HG03108 (cell line): ENCODE results near the gene LEMD2.

ENCODE experiments used
- ATAC-seq: cut with Tn5 transposase; IDR thresholded peaks from one replicate; pipeline ENCODE4 v1.9.1; 2021; ENCODE audit warnings: moderate library complexity; ENCODE audit not compliant: unreplicated experiment

The LEMD2 gene

DNA sequence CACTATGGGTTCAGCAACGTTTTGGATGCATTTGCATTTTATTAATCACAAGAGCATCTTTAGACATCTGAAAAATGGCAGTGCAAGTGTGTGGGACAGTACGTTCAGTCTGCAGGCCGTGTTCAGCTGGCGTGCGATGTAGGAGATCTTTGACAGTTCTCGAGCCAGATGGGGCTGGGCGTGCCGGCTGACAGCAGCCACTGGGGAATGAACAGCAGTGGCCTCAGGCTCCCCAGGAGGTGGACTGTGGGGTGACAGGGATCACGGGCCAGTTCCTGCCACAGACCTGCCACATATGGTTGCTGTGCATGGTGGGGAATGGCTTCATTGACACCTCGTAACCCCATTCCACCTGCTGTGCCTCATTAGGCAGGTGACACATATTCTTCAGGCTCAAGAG is 31.3 kb upstream of the LEMD2 start:
- no peak for ATAC-seq

- no peak for ATAC-seq
Observed at GRCh38 chr6:33819021-33819420, 30.1 kb upstream of the LEMD2 start.

DNA sequence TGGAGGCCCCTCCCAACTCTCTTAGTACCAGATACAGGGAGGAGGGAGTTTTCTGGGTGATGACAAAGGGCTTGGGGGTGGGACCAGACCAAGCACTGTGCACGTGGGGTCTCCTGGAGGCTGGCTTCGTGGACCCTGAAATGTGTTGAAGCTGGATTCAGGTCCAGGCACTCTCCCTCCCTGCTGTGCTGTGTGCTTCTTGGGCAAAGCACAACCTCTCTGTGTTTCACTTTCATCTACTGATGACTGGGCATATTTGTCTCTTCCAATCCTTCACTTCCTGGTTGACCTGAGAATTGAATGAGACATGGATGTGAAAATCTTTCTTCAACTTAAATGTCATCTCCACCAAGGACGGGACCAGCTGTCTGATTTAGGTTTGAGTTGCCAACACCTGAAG is 29.4 kb upstream of the LEMD2 start:
- ATAC-seq, result no peak

DNA sequence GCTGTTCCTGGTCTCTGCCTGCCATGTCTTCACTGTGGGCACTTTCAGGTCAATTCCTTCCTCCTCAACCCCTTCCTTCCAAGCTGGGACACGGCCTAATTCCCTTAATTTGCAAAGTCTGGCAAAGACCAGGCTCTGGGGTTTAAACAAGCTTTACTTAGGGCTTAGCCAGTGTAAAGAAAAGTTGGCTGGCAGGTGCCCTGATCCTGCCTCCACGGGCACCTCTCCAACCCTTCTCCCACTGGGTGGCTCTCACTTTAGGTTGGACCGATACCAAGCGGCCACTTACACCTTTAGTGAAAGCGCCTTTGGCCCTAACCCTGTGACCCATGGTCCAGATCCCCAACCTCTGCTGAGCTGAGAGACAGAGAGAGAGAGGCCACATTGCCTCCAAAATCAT is 28.6 kb upstream of the LEMD2 start:
- ATAC-seq, result no peak

DNA sequence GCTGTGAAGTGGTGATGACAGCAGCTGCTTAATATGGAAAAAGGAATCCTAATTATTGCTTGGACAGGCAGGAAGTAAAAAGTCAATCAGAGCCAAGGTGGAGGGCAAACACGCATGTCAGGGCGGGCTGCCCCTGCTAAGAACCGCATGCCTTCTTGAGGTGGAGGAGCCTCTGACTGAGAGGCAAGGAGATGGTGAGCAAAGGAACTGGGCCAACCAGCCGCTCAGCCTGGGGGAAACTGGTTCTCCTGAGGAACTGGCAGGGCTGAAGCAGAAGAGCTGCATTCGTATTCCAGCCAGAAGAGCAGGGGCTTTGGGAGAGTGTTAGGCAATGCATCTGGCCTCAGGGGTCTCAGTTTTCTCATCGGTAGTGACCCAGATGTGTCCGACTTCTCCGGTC is 28.0 kb upstream of the LEMD2 start:
- no peak for ATAC-seq

- ATAC-seq, result no peak
Observed at GRCh38 chr6:33815854-33816253, 26.9 kb upstream of the LEMD2 start.

GRCh38 chr6:33813990-33814985 is 25.4 kb upstream of the LEMD2 start:
- ATAC-seq, result no peak

DNA sequence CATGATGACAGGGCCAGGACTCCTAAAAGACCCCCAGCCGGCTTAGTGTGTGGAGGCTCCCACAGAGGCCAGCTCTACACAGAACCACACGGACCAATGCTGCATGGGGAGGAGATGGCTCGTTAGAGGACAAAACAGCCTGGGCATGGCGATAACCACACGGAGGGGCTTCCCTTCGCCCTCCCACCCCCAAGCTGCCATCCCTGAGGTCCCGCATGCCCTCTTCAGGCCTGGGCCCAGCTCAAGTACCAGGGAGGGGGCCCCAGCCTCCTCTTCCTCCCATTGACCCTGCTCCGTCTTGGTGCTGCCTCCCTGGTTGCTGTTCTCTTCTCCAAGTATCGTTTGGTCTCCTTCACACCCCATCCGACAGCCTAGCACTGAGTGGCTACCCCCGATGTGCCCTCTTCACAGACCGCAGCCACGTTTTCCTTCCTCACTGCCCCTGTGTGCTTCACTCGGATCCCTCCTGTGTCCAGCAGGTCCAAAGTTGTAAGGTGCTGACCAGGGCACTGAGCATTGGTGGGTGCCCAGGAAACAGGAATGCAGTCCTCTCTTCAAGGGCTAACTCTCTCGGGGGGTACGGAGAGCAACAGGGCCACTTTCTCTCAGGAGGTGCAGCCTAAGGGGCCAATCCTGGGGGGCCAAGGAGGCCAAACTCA is 24.4 kb upstream of the LEMD2 start:
- ATAC-seq, result no peak

DNA sequence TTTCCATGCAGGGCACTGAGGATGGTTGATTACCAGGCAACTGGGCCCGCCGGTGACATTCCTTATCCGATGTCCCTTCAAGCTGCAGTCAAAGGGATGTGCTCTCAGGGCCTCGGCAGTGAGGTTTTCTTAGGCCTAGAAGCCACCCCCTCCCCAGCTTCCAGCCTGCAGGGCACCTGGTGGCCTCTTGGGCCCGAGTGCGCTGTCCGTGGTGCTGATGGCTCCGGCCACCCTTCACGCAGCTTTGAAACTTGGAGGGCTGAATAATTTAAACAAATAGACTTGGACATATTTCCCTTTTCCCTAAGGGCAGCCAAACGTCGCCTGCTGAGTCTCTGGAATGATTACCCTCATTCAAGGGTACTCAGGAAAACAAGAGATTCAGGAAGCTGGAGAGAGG is 23.7 kb upstream of the LEMD2 start:
- ATAC-seq, result no peak

DNA sequence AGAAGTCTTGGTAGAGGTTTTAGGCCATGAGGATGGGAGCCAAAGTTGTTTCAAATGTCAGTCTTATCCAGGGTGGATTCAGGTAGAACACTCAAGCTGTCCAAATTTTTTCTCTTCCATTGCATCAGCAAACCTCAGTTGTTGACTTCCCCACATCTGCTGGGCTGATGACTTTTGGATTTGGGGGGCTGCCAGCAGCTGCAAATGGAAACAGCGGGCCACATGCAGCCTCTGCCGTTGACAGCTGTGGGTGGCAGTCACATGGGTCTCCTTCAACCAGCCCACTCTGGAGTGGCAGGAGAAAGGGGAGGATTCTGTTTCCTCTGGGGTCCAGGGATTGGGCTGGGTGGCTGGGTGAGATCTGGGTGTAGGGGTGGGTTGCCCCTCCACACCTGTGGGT is 20.7 kb upstream of the LEMD2 start:
- ATAC-seq, result no peak

DNA sequence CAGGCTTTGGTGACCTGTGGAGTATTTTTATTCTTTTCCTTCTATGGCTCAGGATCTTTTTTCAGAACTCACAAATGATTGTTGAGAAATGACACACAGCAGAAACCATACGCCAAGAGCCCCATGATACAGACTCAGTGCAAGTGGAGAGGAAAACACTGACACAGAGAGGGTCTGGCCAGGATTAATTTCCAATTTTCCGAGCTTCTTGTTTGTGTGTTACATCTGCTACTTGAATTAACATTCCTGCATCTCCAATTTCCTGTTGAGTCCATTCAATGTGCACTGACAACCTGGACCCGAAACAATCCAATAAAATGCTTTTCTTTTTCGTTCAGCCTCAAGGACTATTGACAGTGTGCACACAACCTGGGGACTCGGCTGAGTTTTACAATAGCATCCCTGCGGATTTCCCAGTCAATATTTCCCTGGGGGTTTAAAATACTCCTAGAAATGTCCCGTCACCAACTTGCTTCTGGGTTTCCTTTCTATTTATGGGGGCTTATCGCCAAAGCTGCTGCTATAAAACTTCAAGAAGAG is 19.8 kb upstream of the LEMD2 start:
- ATAC-seq, result no peak

GRCh38 chr6:33807606-33808005 is 18.7 kb upstream of the LEMD2 start:
- no peak for ATAC-seq

DNA sequence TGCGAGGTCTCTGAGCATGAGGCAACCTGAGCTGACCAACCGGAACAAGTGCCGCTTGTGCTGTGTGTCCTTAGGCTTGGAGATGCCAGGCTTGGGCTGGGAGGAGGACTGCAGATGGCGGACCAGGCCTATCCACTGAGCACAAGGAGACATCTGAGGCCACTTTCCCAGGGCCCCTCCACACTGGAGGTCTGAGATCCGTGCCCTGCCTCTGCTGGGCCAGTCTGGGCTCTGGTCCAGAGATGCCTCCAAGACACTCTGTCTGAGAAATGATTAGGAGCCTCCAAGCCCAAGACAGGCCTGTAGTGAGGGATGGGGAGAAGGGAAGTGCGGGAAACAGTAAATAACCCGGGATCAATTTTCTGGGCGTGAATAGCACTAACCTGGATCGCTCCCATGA is 17.9 kb upstream of the LEMD2 start:
- ATAC-seq, result no peak

DNA sequence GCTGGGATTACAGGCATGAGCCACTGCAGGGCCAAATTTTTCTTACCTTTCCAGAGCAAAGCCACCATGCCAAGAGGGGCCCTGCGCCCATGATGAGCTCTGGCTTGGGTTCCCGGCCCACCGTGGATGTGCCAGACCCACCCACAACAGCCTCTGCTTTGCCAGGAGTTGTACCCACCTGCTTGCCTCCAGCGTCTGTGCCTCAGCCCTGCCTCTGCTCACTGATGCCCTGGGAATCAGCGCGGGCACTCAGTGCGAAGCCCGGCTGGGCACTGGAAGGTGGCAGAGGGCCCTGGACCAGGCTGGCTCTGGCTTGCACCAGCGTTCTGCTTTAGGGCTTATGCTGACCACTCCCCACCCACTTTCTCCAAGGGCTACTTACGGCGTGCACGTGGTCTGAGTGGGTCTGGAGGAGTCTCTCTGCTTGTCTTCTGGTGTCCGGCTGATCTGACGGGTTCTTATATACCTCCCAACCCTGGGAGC is 14.7 kb upstream of the LEMD2 start, which contains the start of gene MLN:
Gene MLN (minus strand): TSS at position 433 of the 483 bp plus-strand sequence. CDS start 2,840 bp downstream, outside the sequence.
- no peak for ATAC-seq

GRCh38 chr6:33802186-33802958 is 13.4 kb upstream of the LEMD2 start:
- no peak for ATAC-seq

DNA sequence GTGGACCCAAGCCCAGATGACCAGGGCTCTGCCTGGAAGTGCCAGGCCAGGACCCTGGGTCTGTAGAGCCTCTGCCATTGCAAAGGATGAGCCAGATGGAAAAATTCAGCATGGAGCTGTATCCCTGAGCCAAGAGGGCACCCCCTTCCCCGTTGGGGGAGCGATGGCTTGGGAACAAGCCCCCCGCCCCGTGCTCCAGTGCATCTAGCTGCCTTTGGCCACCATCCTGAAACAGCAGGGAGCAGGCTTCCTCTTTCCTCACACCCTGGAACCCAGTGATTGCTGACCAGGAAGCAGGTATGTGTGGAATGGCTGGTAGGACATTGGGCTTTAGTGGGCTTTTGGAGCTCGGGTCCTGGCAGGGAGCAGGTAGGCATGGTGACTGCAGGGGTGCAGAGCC is 12.7 kb upstream of the LEMD2 start:
- ATAC-seq, result no peak

GRCh38 chr6:33800248-33800969 is 11.5 kb upstream of the LEMD2 start:
- ATAC-seq, result no peak

GRCh38 chr6:33799454-33800113 is 10.7 kb upstream of the LEMD2 start:
- ATAC-seq, result no peak

DNA sequence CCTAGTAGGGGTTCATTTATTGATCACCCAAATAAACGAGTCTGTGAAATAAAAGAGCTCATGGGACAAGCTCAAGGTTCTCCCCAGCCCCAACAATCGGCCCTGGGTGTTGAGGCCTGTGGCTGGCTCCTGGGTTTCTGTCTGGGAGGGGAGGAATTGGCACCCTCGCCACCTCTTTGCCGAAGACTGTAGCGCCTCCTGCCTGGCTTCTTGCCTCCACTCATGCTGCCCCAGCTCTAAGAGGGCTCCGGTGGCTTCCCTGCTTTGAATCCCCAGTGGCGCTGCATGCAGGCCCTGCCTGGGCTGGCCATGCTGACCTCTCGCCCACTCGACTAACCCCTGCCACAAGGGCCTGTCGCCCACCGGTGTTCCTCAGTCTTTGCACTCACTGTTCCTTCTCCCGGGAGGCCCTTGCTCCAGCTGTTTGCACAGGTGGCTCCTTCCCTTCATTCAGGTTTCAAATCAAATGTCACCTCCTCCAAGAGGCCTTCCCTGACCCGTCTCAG is 9.5 kb upstream of the LEMD2 start:
- no peak for ATAC-seq
